ENCODE data around the gene ZNF180. TPM values are rescaled to one million over a fixed set of nuclear protein-coding genes. Genes with fewer than 3 reads are reported as not detected.
A peak's percentile ranks its signal among the peaks of the same experiment; 100 is the strongest.

Gene ZNF180
- total and polyA plus RNA-seq, 10 donors = 4.1 to 25.0 (median 10.6) TPM

DNA sequence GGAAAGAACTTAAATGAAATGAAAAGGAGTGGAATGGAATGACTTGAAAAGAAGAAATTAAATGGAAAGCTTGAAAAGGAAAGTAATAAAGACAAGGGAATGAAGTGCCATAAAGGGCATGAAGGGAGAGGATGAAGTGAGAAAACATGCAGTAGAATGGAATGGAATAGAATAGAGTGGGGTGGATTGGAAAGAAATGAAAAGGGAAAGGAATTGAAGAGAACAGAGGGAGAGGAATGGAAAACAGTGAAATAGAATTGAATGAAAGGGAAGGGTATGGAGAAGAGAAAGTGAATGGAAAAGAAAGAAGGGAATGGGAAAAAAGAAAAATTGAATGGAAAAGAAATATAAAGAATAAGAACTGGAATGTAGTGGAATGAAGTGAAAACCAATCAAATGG is 9.2 kb upstream of the ZNF180 start:
- no peak overlapping the region for H3K27ac ChIP-seq
- intact Hi-C loops (cut with DNase I; ENCODE audit: low total_unique reads) = no loop called here
- no peaks in the 10 kb centered on the region for H3K36me3 ChIP-seq
- H3K4me3 ChIP-seq = no peak overlapping the region
- no peak for DNase-seq
- no peaks in the 10 kb centered on the region for H3K4me1 ChIP-seq
- H3K9me3 ChIP-seq = peaks cover 0 to 74% (median 11%) of the 10 kb centered on the region in 8 donors
- H3K27me3 ChIP-seq (replicated peaks in 1 of 7) = peaks cover 0 to 55% (median 0%) of the 10 kb centered on the region in 7 donors
- TF ChIP-seq POLR2A (IDR thresholded peaks at IDR 0.05) (no peak), POLR2AphosphoS5 (IDR thresholded peaks at IDR 0.05) (no peak)
- TF ChIP-seq, protein P1, sequence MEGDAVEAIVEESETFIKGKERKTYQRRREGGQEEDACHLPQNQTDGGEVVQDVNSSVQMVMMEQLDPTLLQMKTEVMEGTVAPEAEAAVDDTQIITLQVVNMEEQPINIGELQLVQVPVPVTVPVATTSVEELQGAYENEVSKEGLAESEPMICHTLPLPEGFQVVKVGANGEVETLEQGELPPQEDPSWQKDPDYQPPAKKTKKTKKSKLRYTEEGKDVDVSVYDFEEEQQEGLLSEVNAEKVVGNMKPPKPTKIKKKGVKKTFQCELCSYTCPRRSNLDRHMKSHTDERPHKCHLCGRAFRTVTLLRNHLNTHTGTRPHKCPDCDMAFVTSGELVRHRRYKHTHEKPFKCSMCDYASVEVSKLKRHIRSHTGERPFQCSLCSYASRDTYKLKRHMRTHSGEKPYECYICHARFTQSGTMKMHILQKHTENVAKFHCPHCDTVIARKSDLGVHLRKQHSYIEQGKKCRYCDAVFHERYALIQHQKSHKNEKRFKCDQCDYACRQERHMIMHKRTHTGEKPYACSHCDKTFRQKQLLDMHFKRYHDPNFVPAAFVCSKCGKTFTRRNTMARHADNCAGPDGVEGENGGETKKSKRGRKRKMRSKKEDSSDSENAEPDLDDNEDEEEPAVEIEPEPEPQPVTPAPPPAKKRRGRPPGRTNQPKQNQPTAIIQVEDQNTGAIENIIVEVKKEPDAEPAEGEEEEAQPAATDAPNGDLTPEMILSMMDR (IDR thresholded peaks at IDR 0.05 in 8 of 11, conservative IDR thresholded peaks at IDR 0.05 in 3 of 11) = no peak

DNA sequence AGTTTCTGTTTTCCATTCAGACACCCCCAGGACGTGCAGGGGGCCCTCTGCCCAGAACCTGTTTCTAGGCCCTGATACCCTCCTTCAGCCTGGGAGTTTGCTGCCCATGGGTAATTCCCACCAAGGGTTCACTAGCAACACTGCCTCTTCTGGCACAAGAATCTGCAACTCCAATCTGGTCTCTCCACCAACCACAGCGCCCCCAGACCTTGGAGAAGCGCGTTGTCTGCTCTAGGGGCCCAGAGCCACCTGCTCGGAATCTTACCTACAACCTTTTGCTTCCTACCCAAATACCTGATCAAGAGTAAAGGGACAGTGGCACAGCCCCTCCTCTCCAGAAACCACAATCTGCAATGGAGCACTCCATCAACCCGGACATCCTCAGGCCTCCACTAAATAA is 763 bp downstream of the ZNF180 start:
- DNase-seq = no peak
- Histone ChIP-seq H3K36me3 (peaks cover 16 to 46% (median 35%) of the 10 kb centered on the region in 6 donors), H3K4me3 (peak overlapping the region; percentile 60 to 85 (median 79)), H3K27ac (peak overlapping the region in 4 of 8 donors; percentile 88 to 94 (median 92)), H3K9me3 (peaks cover 17 to 82% (median 70%) of the 10 kb centered on the region in 8 donors), H3K27me3 (replicated peaks in 1 of 7) (no peaks in the 10 kb centered on the region), H3K4me1 (peaks cover 8 to 33% (median 20%) of the 10 kb centered on the region in 6 donors)
- intact Hi-C loops (cut with DNase I; ENCODE audit: low total_unique reads) = no loop called here
- 26 to 41% (median 34%) methylated on average over 4 to 6 of the region's 6 CpGs for WGBS, 5 donors
- TF ChIP-seq POLR2A (IDR thresholded peaks at IDR 0.05) (no peak), POLR2AphosphoS5 (IDR thresholded peaks at IDR 0.05) (no peak)
- TF ChIP-seq, protein P1 (IDR thresholded peaks at IDR 0.05 in 8 of 11, conservative IDR thresholded peaks at IDR 0.05 in 3 of 11) = no peak

DNA sequence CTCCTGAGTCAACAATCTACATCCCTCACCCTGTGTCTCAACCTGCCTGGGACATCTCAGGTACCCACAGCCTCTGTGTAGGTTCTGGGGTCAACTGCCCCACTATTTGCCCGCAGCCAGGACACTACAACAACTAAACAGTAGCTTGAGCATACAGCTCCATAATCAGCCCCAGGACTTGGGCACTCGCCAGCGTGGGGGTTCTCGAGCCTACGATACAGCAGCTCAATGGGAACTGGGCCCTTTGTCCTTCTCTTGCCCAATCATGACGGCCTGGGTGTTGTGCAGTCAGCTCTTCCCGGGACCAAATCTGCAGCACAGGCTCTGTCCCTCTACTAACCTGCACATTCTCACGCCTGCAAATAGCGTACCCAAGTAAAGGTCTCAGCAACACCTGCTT is 1.3 kb downstream of the ZNF180 start:
- Histone ChIP-seq H3K36me3 (peaks cover 18 to 52% (median 41%) of the 10 kb centered on the region in 6 donors), H3K27ac (no peak overlapping the region), H3K4me1 (peaks cover 8 to 33% (median 20%) of the 10 kb centered on the region in 6 donors), H3K27me3 (replicated peaks in 1 of 7) (no peaks in the 10 kb centered on the region), H3K4me3 (peak overlapping the region in 5 of 8 donors; percentile 74 to 85 (median 78)), H3K9me3 (peaks cover 21 to 82% (median 74%) of the 10 kb centered on the region in 8 donors)
- no peak for TF ChIP-seq POLR2AphosphoS5 (IDR thresholded peaks at IDR 0.05)
- no peak for TF ChIP-seq POLR2A (IDR thresholded peaks at IDR 0.05)
- TF ChIP-seq, protein P1 (IDR thresholded peaks at IDR 0.05 in 8 of 11, conservative IDR thresholded peaks at IDR 0.05 in 3 of 11) = no peak
- intact Hi-C loops (cut with DNase I; ENCODE audit: low total_unique reads) = no loop called here
- no peak for DNase-seq
- WGBS, 5 donors = 95 to 100% (median 98%) methylated on average over 6 to 9 of the region's 9 CpGs

DNA sequence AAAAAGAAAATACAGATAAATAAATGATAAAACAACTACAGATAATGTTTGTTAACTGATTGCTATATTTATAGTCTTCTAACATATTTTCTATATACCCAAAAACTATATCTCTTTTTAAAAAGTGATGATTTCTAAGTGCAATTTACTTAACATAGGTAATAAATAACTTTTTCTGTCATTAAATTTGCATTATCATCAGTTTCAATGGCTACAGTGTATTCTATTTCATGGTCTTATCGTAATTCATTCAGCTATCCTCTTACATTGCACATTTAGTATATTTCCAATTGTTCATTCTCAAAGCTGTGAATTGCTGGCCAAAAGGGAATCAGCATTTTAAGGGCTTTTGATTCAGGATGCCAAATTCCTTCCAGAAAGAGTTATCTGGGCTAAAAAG is 3.6 kb downstream of the ZNF180 start:
- Histone ChIP-seq H3K36me3 (peaks cover 34 to 75% (median 64%) of the 10 kb centered on the region in 6 donors), H3K27ac (no peak overlapping the region), H3K9me3 (peaks cover 39 to 87% (median 83%) of the 10 kb centered on the region in 8 donors), H3K27me3 (replicated peaks in 1 of 7) (no peaks in the 10 kb centered on the region), H3K4me3 (peak overlapping the region in 1 of 8 donors; percentile 14), H3K4me1 (peaks cover 8 to 33% (median 20%) of the 10 kb centered on the region in 6 donors)
- DNase-seq = no peak
- WGBS, 5 donors = 96 to 100% (median 98%) methylated on average over 1 of the region's 1 CpG
- intact Hi-C loops (cut with DNase I; ENCODE audit: low total_unique reads) = no loop called here
- TF ChIP-seq, protein P1 (IDR thresholded peaks at IDR 0.05 in 8 of 11, conservative IDR thresholded peaks at IDR 0.05 in 3 of 11) = no peak
- TF ChIP-seq POLR2AphosphoS5 (IDR thresholded peaks at IDR 0.05) (no peak), POLR2A (IDR thresholded peaks at IDR 0.05) (no peak)

Data from spleen (tissue), 11 donors.